ENCODE measurements around the gene DLG2. TPM values are rescaled to one million over a fixed set of nuclear protein-coding genes. Genes with fewer than 3 reads are reported as not detected.
"Not testable (repeated sequence)": the region's sequence is repeated elsewhere in the genome, so short reads cannot be mapped to it uniquely, and the experiment has no call there.

The DLG2 gene
- total RNA-seq, 1 donor from 2014 or later, result 6.3 TPM

GRCh38 chr11:83425137-83425466, 2202.0 kb downstream of the DLG2 start:
- no peak for ATAC-seq

GRCh38 chr11:83424376-83425136, 2202.6 kb downstream of the DLG2 start:
- ATAC-seq, result no peak

- not testable (repeated sequence) for ATAC-seq
These were observed 2204.5 kb downstream of the DLG2 start for GRCh38 chr11:83422641-83423040.

- ATAC-seq, result no peak
These were observed 2216.3 kb downstream of the DLG2 start for GRCh38 chr11:83410605-83411565.

- no peak for ATAC-seq
These were observed 2217.3 kb downstream of the DLG2 start for GRCh38 chr11:83409891-83410290.

GRCh38 chr11:83409476-83409875, 2217.7 kb downstream of the DLG2 start:
- ATAC-seq, result no peak

- no peak for ATAC-seq
These were observed 2218.2 kb downstream of the DLG2 start for GRCh38 chr11:83408946-83409345.

Other genes starting within 250 kb of the DLG2 start
- 21.0 TPM for gene TMEM126B, start 1.2 kb upstream of the DLG2 start, total RNA-seq
- 20.2 TPM for gene TMEM126A, start 20.6 kb upstream of the DLG2 start, total RNA-seq
- gene CREBZF, start 37.8 kb upstream of the DLG2 start, total RNA-seq, result 12.8 TPM
- 0.12 TPM for gene CCDC89, start 58.9 kb upstream of the DLG2 start, total RNA-seq
- 4.9 TPM for gene SYTL2, start 183.8 kb upstream of the DLG2 start, total RNA-seq
- not detected for gene CCDC83, start 228.0 kb upstream of the DLG2 start, total RNA-seq

All from esophagus mucosa (tissue), 1 donor.